ENCODE results near the gene GLIS1.

DNA sequence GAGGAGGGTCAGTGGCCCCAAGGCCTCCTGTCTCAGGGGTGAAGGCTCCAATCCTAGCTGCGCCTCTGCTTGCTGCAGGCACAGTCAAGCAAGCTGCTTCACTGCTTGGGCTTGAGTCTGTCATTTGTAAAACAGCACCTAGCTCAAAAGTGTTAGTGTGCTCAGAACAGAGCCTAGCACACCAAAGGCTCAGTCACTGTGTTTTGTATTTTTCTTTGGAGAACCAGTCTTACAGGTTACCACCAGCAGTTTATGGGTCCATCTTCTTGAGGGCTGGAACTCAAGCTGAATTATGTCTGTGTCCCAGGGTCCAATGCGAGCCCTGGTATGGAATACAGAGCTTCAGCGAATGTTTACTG, 166.2 kb downstream of the GLIS1 start:
- TF ChIP-seq, protein P1, sequence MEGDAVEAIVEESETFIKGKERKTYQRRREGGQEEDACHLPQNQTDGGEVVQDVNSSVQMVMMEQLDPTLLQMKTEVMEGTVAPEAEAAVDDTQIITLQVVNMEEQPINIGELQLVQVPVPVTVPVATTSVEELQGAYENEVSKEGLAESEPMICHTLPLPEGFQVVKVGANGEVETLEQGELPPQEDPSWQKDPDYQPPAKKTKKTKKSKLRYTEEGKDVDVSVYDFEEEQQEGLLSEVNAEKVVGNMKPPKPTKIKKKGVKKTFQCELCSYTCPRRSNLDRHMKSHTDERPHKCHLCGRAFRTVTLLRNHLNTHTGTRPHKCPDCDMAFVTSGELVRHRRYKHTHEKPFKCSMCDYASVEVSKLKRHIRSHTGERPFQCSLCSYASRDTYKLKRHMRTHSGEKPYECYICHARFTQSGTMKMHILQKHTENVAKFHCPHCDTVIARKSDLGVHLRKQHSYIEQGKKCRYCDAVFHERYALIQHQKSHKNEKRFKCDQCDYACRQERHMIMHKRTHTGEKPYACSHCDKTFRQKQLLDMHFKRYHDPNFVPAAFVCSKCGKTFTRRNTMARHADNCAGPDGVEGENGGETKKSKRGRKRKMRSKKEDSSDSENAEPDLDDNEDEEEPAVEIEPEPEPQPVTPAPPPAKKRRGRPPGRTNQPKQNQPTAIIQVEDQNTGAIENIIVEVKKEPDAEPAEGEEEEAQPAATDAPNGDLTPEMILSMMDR (IDR thresholded peaks at IDR 0.05): no peak
- no peak for TF ChIP-seq POLR2A (IDR thresholded peaks at IDR 0.05)
- TF ChIP-seq POLR2AphosphoS5 (IDR thresholded peaks at IDR 0.05; ENCODE audit: insufficient read depth in 1 of 2, low read depth in 1 of 2): no peak

Data from vagina (tissue), 2 donors.